Measurements from ENCODE around the gene PIK3C2A.

The PIK3C2A gene

DNA sequence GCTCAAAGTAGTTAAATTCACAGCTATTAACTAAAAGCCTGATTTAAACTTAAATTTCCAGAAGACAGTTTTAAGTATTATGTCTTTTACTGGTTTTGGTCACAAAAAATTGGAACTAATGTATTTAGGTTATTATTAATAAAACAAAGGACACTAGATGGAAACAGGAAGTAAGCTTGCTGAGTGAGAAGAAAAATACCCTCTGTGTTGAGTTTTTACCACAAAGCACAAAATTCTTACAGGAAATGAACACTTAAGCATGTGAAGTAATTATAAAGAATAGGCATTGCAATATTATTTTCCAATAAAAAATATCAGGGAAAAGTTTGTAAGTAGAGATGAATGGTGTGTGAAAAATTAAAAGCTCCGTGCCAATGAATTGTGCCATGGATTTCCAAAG lies 46.3 kb downstream of the PIK3C2A start:
- DNase-seq, result no peak

DNA sequence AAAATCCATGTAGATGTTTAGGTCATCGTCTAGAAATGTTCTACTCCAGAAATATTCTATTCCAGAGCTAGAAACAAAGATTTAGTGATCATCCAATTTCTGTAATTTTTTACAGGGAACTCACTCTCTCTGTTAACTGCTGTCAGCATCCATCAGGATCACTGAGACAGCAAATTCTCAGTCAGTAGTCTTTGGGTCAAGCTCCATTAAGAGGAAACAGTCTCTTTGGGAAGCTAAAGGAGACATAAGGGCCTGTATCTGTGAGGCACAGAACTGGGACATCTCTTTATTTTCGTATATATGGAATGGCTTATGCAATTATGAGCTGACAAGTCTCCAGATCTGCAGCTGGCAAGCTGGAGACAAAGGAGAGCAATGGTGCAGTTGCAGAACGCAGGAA lies 48.3 kb downstream of the PIK3C2A start:
- no peak for DNase-seq

Measured in DMS153 (cell line).